ENCODE results near the gene REXO1.

DNA sequence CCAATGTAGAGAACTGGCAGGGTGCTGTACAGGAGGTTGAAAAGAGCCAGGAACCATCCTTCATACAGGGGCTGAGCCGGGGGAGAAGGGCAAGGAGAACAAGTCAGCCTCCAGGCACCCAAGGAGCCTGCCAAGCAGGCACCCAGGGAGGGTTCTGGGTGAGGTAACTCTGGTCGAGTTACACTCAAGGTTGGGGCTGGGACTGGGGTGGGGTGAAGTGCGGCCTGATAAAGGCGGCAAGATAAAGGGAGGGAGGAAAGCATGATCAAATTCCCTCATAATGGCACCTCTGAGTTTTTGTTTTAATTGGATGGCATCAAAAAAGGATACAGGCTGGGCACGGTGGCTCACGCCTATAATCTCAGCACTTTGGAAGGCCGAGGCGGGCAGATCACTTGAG, 61.2 kb downstream of the REXO1 start:
- TF ChIP-seq FOXM1 (CRISPR knock-in tag; IDR thresholded peaks at IDR 0.05): no peak
- no peak for TF ChIP-seq XBP1 (CRISPR knock-in tag; IDR thresholded peaks at IDR 0.05)
- no peak for TF ChIP-seq PBX2 (CRISPR knock-in tag; IDR thresholded peaks at IDR 0.05)
- TF ChIP-seq EZH2 (conservative IDR thresholded peaks at IDR 0.05; ENCODE audit: low read depth, low read length): no peak
- TF ChIP-seq, protein P1, sequence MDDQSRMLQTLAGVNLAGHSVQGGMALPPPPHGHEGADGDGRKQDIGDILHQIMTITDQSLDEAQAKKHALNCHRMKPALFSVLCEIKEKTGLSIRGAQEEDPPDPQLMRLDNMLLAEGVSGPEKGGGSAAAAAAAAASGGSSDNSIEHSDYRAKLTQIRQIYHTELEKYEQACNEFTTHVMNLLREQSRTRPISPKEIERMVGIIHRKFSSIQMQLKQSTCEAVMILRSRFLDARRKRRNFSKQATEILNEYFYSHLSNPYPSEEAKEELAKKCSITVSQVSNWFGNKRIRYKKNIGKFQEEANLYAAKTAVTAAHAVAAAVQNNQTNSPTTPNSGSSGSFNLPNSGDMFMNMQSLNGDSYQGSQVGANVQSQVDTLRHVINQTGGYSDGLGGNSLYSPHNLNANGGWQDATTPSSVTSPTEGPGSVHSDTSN (CRISPR knock-in tag; IDR thresholded peaks at IDR 0.05; ENCODE audit: borderline replicate concordance): no peak
- TF ChIP-seq NFE2L1 (CRISPR knock-in tag; IDR thresholded peaks at IDR 0.05; ENCODE audit: borderline replicate concordance): no peak
- TF ChIP-seq MIER2 (CRISPR knock-in tag; IDR thresholded peaks at IDR 0.05): no peak
- no peak for TF ChIP-seq ATAD3A (CRISPR knock-in tag; IDR thresholded peaks at IDR 0.05)
- no peak for TF ChIP-seq ZMYM2 (CRISPR knock-in tag; IDR thresholded peaks at IDR 0.05)

Data from HepG2 (cell line).